Skeletal muscle satellite cell (primary cell): ENCODE results near the gene PDGFD.

Experiments used
- H3K27me3 ChIP-seq: 2 replicates; pipeline ENCODE4 v1.7.0; 2013; ENCODE audit warnings: low read length; ENCODE audit not compliant: control insufficient read depth, insufficient read depth
- H3K36me3 ChIP-seq: 2 replicates; pipeline ENCODE4 v1.7.0; 2013; ENCODE audit warnings: mild to moderate bottlenecking, control low read depth, low read length; ENCODE audit not compliant: insufficient read depth
- H3K4me1 ChIP-seq: 2 replicates; pipeline ENCODE4 v1.7.0; 2013; ENCODE audit warnings: low read length; ENCODE audit not compliant: control insufficient read depth, insufficient read depth
- H3K4me2 ChIP-seq: 2 replicates; pipeline ENCODE4 v1.7.0; 2013; ENCODE audit warnings: mild to moderate bottlenecking, low read length
- H3K4me3 ChIP-seq: 2 replicates; pipeline ENCODE4 v1.7.0; 2013; ENCODE audit warnings: low read length
- H3K9ac ChIP-seq: 2 replicates; pipeline ENCODE4 v1.7.0; 2013; ENCODE audit warnings: mild to moderate bottlenecking, low read depth, low read length, moderate library complexity
- H3K9me3 ChIP-seq: replicated peaks from 2 replicates; pipeline ENCODE4 v1.7.0; 2013; ENCODE audit warnings: mild to moderate bottlenecking, control low read depth, low read length

PDGFD gene

GRCh38 chr11:103994094-103994493, 169.9 kb downstream of the PDGFD start:
- Histone ChIP-seq H3K9me3 (no peaks in the 10 kb centered on the region), H3K9ac (no peak overlapping the region), H3K4me1 (no peaks in the 10 kb centered on the region), H3K4me3 (no peak overlapping the region), H3K4me2 (no peak overlapping the region), H3K27me3 (no peaks in the 10 kb centered on the region), H3K36me3 (no peaks in the 10 kb centered on the region)

GRCh38 chr11:103993507-103993906, 170.4 kb downstream of the PDGFD start:
- H3K4me2 ChIP-seq = no peak overlapping the region
- H3K4me3 ChIP-seq = no peak overlapping the region
- no peaks in the 10 kb centered on the region for H3K27me3 ChIP-seq
- no peak overlapping the region for H3K9ac ChIP-seq
- H3K9me3 ChIP-seq = no peaks in the 10 kb centered on the region
- no peaks in the 10 kb centered on the region for H3K4me1 ChIP-seq
- H3K36me3 ChIP-seq = no peaks in the 10 kb centered on the region

DNA sequence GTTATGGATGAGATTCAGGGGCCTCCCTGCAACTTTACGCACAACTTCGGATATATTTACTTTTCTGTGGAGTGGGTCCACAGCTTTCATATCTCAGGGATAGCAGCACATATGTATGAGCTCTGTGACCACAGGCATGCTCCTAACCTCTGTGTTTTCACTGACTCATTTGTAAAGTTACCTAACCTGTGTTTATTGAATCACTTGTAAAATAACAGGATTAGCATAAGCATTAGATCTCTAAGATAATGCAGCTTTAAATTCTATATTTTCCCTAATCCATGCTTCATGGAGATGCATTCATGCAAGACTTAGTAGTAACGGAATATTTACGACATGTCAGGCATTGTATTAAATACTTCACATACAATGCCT, 175.4 kb downstream of the PDGFD start:
- no peak overlapping the region for H3K4me3 ChIP-seq
- H3K4me2 ChIP-seq = no peak overlapping the region
- no peaks in the 10 kb centered on the region for H3K9me3 ChIP-seq
- no peaks in the 10 kb centered on the region for H3K4me1 ChIP-seq
- H3K36me3 ChIP-seq = no peaks in the 10 kb centered on the region
- H3K27me3 ChIP-seq = no peaks in the 10 kb centered on the region
- H3K9ac ChIP-seq = no peak overlapping the region

- Histone ChIP-seq H3K27me3 (no peaks in the 10 kb centered on the region), H3K36me3 (no peaks in the 10 kb centered on the region), H3K4me1 (no peaks in the 10 kb centered on the region), H3K4me2 (no peak overlapping the region), H3K9me3 (no peaks in the 10 kb centered on the region), H3K9ac (no peak overlapping the region), H3K4me3 (no peak overlapping the region)
These were observed 176.0 kb downstream of the PDGFD start for GRCh38 chr11:103987629-103988594.

GRCh38 chr11:103985041-103985440, 178.9 kb downstream of the PDGFD start:
- Histone ChIP-seq H3K27me3 (no peaks in the 10 kb centered on the region), H3K36me3 (no peaks in the 10 kb centered on the region), H3K9ac (no peak overlapping the region), H3K4me2 (no peak overlapping the region), H3K4me3 (no peak overlapping the region), H3K9me3 (no peaks in the 10 kb centered on the region), H3K4me1 (no peaks in the 10 kb centered on the region)

DNA sequence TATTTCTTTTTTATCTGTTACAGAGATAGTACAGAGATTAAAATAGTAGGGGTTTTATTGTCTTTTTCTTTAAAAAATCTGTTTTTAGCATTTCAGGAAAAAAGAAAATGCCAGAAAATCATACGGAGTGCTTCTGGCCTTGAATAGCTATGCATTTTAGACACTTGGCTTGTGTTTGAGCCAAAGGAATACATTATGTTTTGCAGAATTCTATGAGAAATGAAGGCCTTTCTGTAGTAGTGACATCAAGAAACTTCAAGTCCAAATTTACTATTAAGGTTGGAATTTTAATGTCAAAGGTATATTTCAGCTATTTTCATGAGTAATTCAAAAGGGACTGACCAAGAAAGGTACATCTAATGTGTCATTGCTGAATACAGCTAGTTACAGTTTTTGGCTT, 183.8 kb downstream of the PDGFD start:
- H3K9ac ChIP-seq = no peak overlapping the region
- no peaks in the 10 kb centered on the region for H3K9me3 ChIP-seq
- H3K4me2 ChIP-seq = no peak overlapping the region
- H3K4me3 ChIP-seq = no peak overlapping the region
- H3K36me3 ChIP-seq = no peaks in the 10 kb centered on the region
- no peaks in the 10 kb centered on the region for H3K4me1 ChIP-seq
- H3K27me3 ChIP-seq = no peaks in the 10 kb centered on the region

- H3K4me3 ChIP-seq = no peak overlapping the region
- no peaks in the 10 kb centered on the region for H3K4me1 ChIP-seq
- no peaks in the 10 kb centered on the region for H3K36me3 ChIP-seq
- no peak overlapping the region for H3K4me2 ChIP-seq
- no peak overlapping the region for H3K9ac ChIP-seq
- no peaks in the 10 kb centered on the region for H3K9me3 ChIP-seq
- H3K27me3 ChIP-seq = no peaks in the 10 kb centered on the region
These were observed 185.0 kb downstream of the PDGFD start for GRCh38 chr11:103978616-103979595.

DNA sequence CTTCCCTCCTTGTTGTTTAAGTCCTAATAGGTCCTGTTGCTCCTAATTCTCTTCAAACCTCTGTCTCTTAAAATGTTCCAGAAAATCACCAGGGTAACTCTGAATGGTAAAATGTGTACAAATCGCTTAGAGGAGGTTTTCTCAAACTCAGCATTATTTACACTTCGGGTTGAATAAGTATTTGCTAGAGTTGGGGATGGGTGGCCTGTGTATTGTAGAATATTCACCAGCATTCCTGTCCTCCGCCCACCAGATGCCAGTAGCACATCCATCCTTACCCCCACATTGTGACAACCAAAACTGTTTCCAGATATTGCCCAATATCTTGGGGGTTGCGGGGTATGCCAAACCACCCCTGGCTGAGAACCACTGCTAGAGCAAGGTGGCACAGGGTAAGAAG, 191.9 kb downstream of the PDGFD start:
- H3K4me3 ChIP-seq = no peak overlapping the region
- no peaks in the 10 kb centered on the region for H3K4me1 ChIP-seq
- H3K4me2 ChIP-seq = no peak overlapping the region
- H3K9me3 ChIP-seq = no peaks in the 10 kb centered on the region
- no peaks in the 10 kb centered on the region for H3K27me3 ChIP-seq
- H3K9ac ChIP-seq = no peak overlapping the region
- H3K36me3 ChIP-seq = no peaks in the 10 kb centered on the region

DNA sequence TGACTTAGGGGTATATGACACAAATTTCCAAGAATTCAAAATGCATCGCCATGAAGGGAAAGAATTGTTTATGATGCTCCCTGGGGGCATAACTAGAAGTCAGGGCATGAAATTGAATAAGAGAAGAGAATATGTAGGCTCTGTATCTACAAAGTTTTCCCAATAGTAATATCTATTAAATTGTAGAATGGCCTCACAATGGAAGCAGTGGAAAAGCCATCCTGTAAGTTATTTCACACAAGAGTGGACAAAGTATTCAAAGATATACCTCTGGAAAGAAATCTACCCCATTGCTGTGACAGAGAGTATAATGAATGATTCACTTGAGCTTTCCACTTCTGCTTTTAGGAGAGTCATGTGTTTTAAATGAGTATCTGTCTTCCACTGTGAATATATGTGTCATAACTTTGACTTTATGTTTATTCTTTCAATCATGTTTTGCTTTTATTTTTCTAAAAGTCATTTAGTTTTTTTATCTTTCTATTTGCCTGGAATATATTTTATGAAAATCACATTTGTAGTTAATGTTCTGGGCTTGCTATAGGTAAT, 193.2 kb downstream of the PDGFD start:
- Histone ChIP-seq H3K9ac (no peak overlapping the region), H3K4me1 (no peaks in the 10 kb centered on the region), H3K4me2 (no peak overlapping the region), H3K27me3 (no peaks in the 10 kb centered on the region), H3K9me3 (no peaks in the 10 kb centered on the region), H3K4me3 (no peak overlapping the region), H3K36me3 (no peaks in the 10 kb centered on the region)

DNA sequence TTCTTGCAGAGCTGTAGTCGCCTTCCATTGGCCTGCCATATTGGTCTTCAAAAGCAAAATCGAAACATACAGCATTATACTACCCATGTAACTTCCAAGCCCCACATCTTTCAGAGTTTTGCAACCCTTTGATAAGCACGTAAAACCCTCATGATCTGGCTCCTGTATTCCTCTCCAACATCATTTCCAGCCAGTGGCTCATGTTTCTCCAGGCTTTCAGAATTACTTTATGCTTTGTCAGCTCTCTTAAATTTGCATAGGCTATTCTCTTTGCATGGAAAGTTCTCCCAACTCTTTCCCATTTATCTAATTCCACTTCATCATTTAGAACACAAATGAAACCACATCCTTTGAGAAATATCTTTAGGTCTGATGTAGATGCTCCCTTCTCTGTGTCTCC, 195.3 kb downstream of the PDGFD start:
- Histone ChIP-seq H3K9ac (no peak overlapping the region), H3K27me3 (no peaks in the 10 kb centered on the region), H3K4me2 (no peak overlapping the region), H3K9me3 (no peaks in the 10 kb centered on the region), H3K36me3 (no peaks in the 10 kb centered on the region), H3K4me3 (no peak overlapping the region), H3K4me1 (no peaks in the 10 kb centered on the region)

- Histone ChIP-seq H3K36me3 (no peaks in the 10 kb centered on the region), H3K4me2 (no peak overlapping the region), H3K9ac (no peak overlapping the region), H3K4me1 (no peaks in the 10 kb centered on the region), H3K4me3 (no peak overlapping the region), H3K9me3 (no peaks in the 10 kb centered on the region), H3K27me3 (no peaks in the 10 kb centered on the region)
These were observed 196.0 kb downstream of the PDGFD start for GRCh38 chr11:103967985-103968384.
